Effector memory CD8-positive, alpha-beta T cell (primary cell): ENCODE measurements around the gene NDUFB2.
"Not testable (repeated sequence)": the region's sequence is repeated elsewhere in the genome, so short reads cannot be mapped to it uniquely, and the experiment has no call there.

Source experiments
- ATAC-seq: fragments of 150-1000 bp; cut with Tn5 transposase; replicated peaks from 2 replicates; pipeline ENCODE4 v1.10.0; 2021; ENCODE audit warnings: mild to moderate bottlenecking, moderate library complexity
- DNase-seq, 3 experiments: peaks; one replicate each; pipeline ENCODE4 v3.0.0; 2021
- H3K27ac Mint-ChIP-seq, 2 donors: one replicate each; pipeline ENCODE4 v1.8.0; 2022; ENCODE audit warnings: mild to moderate bottlenecking in 2 of 2, mixed read lengths in 2 of 2, moderate library complexity in 2 of 2
- H3K27me3 Mint-ChIP-seq, 2 donors: one replicate each; pipeline ENCODE4 v1.8.0; 2022; ENCODE audit warnings: mixed read lengths in 2 of 2
- H3K36me3 Mint-ChIP-seq: one replicate; pipeline ENCODE4 v1.8.0; 2022; ENCODE audit warnings: mild to moderate bottlenecking, moderate library complexity, mixed read lengths; ENCODE audit not compliant: insufficient read depth
- H3K4me1 Mint-ChIP-seq, 2 donors: one replicate each; pipeline ENCODE4 v1.8.0; 2022; ENCODE audit warnings: low read depth in 2 of 2, mixed read lengths in 2 of 2
- H3K4me3 Mint-ChIP-seq, 2 donors: one replicate each; pipeline ENCODE4 v1.8.0; 2022; ENCODE audit warnings: mild to moderate bottlenecking in 2 of 2, mixed read lengths in 2 of 2, moderate library complexity in 2 of 2
- H3K9me3 Mint-ChIP-seq, 2 donors: one replicate each; pipeline ENCODE4 v1.8.0; 2022; ENCODE audit warnings: mixed read lengths in 2 of 2

The NDUFB2 gene

DNA sequence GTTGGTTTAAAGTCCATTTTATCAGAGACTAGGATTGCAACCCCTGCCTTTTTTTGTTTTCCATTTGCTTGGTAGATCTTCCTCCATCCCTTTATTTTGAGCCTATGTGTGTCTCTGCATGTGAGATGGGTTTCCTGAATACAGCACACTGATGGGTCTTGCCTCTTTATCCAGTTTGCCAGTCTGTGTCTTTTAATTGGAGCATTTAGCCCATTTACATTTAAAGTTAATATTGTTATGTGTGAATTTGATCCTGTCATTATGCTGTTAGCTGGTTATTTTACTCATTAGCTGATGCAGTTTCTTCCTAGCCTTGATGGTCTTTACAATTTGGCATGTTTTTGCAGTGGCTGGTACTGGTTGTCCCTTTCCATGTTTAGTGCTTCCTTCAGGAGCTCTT, 15.9 kb downstream of the NDUFB2 start:
- not testable (repeated sequence) for H3K27me3 Mint-ChIP-seq, H3K36me3 Mint-ChIP-seq, H3K4me3 Mint-ChIP-seq, H3K9me3 Mint-ChIP-seq, H3K27ac Mint-ChIP-seq, DNase-seq, ATAC-seq
- peaks cover 4 to 10% of the 10 kb centered on the region in 2 donors for H3K4me1 Mint-ChIP-seq

DNA sequence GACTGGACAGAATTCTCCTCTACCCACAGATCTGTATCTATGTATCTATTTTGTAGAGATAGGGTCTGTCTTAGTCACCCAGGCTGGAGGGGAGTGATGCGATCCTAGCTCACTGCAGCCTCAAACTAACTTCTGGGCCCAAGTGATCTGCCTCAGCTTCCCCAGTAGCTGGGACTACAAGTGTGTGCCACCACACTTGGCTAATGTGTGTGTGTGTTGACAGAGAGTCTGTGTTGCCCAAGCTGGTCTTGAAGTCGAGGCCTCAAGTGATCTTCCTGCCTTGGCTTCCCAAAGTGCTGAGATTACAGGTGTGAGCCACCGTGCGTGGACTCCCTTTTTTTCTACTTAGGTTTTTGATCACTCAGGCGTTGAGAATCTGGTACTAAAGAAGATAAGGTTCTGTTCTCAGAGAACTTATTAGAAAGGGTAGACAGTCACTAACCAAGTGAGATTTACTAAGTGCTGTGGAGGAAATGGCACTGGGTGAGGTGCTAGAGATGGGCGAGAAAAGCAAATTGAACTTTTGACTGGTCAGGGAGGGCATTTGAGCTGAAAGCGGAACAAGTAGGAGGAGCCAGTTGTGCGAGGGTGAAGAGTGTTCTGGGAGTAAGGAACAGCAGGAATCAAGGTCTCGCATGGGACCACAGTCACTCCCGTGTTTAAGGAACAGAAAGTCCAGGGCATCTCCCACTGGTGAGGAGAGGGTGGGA, 18.0 kb downstream of the NDUFB2 start:
- no peak for DNase-seq
- Mint-ChIP-seq H3K4me1 (peaks cover 4 to 10% of the 10 kb centered on the region in 2 donors), H3K36me3 (no peaks in the 10 kb centered on the region), H3K4me3 (peak overlapping the region; percentile 1 to 19), H3K9me3 (no peaks in the 10 kb centered on the region), H3K27ac (peak overlapping the region; percentile 26 to 46), H3K27me3 (no peaks in the 10 kb centered on the region)
- peak; percentile 89 for ATAC-seq

DNA sequence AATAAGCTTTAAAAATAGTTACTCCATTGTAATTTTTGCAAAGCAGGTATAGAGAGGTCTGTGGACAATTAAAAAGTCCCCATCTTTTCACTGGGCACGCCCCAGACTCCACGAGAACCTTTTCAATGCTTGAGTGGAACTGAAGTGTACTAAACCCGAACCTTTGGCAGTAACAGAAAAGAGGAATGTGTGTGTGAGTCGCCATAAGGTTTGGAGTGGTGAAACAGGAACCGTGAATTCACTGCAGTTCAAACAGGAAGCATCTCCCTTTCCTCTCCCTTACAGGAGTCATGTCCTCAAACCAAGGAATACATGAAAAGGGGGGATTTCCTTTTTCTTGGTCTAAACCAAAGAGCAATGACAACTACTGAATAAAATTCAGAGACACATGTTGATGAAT, 23.2 kb downstream of the NDUFB2 start:
- H3K4me1 Mint-ChIP-seq: peaks cover 9 to 14% of the 10 kb centered on the region in 2 donors
- no peak overlapping the region for H3K27ac Mint-ChIP-seq
- no peaks in the 10 kb centered on the region for H3K27me3 Mint-ChIP-seq
- no peak overlapping the region for H3K4me3 Mint-ChIP-seq
- DNase-seq: no peak
- H3K36me3 Mint-ChIP-seq: peaks cover 8% of the 10 kb centered on the region
- no peaks in the 10 kb centered on the region for H3K9me3 Mint-ChIP-seq
- no peak for ATAC-seq

DNA sequence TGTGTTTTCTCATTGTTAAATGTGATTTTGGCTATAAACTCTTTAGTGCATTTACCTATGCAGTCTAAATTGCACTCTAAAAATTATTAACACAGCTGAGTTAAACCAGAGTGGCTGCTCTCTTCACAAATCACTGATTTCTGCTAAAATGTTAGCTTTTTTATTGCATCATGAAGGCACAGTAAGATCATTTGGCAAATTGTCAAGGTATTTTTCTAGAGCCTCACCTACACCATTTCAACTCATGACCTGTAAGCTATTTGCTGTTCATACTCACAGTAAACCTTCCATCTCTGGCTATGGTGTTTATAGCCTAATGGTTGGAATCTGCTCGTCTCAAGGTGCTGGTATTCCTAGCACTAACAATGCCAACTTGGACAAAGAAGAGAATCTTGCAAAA, 25.7 kb downstream of the NDUFB2 start:
- no peak for ATAC-seq
- H3K4me1 Mint-ChIP-seq: peaks cover 3 to 13% of the 10 kb centered on the region in 2 donors
- H3K27ac Mint-ChIP-seq: no peak overlapping the region
- H3K9me3 Mint-ChIP-seq: no peaks in the 10 kb centered on the region
- H3K27me3 Mint-ChIP-seq: no peaks in the 10 kb centered on the region
- no peak for DNase-seq
- H3K36me3 Mint-ChIP-seq: peaks cover 8% of the 10 kb centered on the region
- no peak overlapping the region for H3K4me3 Mint-ChIP-seq

DNA sequence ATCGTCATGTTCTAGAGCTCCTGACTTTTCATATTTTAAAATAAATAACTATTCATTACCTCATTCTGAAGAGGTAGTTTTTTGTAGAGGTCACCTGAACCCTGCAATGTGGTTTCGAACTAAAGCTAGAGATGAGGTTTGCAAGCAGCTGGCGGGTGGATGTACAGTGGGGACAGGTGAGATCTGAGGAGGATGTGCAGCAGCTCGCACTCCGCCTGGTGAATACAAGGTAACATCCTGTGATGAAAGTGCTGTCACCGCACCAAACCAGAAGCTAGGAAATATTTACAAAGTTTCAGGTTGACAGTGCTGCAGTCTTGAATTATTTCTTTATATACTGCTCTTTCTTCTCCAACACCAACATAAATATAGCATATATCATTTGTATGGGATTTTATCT, 26.5 kb downstream of the NDUFB2 start:
- Mint-ChIP-seq H3K4me1 (peaks cover 3 to 13% of the 10 kb centered on the region in 2 donors), H3K27me3 (no peaks in the 10 kb centered on the region), H3K36me3 (peaks cover 8% of the 10 kb centered on the region), H3K27ac (peak overlapping the region in 1 of 2 donors; percentile 75), H3K4me3 (no peak overlapping the region), H3K9me3 (no peaks in the 10 kb centered on the region)
- ATAC-seq: peak; percentile 75
- peak in 1 of 3 experiments; percentile 8 for DNase-seq

DNA sequence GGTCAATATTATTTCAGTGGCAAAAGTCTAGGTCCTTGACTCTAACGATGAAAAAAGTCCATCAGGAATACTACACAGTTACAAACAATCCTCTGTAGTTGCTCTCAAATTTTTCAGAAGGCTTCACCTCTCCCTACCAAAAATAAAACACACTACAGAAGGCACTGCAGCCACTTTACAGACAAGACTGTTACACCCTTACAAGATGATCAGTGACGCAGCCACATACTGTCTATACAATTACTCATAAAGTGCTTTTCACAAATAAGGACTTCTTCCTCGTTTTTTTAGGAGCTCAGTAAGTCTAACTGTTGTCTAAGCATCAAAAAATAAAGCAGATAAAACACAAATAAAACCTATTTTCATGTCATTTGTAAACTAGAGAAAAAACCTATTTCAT, 27.1 kb downstream of the NDUFB2 start:
- Mint-ChIP-seq H3K9me3 (no peaks in the 10 kb centered on the region), H3K27me3 (no peaks in the 10 kb centered on the region), H3K4me3 (no peak overlapping the region), H3K27ac (peak overlapping the region in 1 of 2 donors; percentile 75), H3K36me3 (peaks cover 8% of the 10 kb centered on the region), H3K4me1 (peaks cover 3 to 13% of the 10 kb centered on the region in 2 donors)
- ATAC-seq (no peak), DNase-seq (no peak)

DNA sequence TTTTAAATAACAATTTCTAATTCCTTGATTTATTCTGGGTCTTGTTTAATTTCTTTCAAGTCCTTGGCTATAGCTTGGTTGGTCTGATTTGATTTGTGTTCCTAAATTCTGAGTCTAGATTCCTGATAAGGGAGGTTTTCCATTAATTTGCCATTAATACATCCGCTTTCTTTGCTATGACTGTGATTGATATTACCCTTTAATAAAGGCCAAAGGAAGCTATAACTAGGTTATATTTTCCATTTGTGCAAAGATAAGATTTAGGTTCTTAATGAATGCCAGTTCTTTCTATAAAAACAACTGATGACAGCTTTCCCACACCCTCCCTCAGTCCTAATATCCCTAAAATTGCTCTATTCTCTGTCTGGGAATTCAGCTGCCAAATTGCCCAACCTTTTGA, 28.2 kb downstream of the NDUFB2 start:
- Mint-ChIP-seq H3K4me1 (peaks cover 1 to 13% of the 10 kb centered on the region in 2 donors), H3K27ac (no peak overlapping the region), H3K27me3 (no peaks in the 10 kb centered on the region), H3K9me3 (no peaks in the 10 kb centered on the region), H3K4me3 (no peak overlapping the region), H3K36me3 (peaks cover 18% of the 10 kb centered on the region)
- DNase-seq (no peak), ATAC-seq (no peak)

DNA sequence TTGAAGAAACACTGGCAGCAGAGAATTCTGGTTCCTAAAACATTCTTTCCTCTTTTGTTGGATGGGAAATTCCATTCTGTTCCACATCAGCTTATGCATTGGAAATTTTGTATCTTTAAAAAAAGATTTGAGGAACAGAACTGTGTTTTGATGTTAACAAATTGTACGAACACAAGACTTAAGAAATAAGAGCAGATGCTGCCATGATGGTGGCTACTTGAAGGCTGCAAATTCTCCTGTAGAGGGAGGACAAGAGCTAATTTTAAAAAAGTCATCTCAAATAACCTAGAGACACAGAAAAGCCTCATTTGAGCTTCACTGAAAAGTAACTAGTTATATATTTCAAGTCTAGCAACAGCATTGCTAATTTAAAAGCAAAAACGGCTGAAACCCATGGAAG, 29.8 kb downstream of the NDUFB2 start:
- ATAC-seq: no peak
- H3K9me3 Mint-ChIP-seq: no peaks in the 10 kb centered on the region
- H3K27ac Mint-ChIP-seq: no peak overlapping the region
- no peak for DNase-seq
- H3K4me1 Mint-ChIP-seq: peaks cover 1 to 10% of the 10 kb centered on the region in 2 donors
- peaks cover 24% of the 10 kb centered on the region for H3K36me3 Mint-ChIP-seq
- no peak overlapping the region for H3K4me3 Mint-ChIP-seq
- no peaks in the 10 kb centered on the region for H3K27me3 Mint-ChIP-seq

DNA sequence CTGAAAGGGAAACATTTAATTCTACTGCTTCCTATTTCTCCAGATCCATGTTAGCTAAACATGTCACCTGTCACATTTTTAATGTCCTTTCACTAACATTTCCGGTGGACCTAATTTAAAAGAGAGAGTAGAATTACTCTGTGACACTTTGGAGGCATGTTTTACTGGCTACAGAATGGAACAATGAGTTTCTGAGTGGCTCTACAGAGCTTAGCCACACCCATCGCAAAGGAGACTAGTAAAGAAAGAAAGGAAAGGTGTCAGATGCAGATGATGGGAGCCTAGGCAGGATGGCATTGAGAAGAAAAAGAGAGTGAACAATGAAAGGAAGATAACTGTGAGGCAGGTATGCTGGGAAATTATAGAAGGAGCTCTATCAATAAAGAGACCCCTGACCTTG, 35.9 kb downstream of the NDUFB2 start:
- no peak overlapping the region for H3K27ac Mint-ChIP-seq
- DNase-seq (no peak), ATAC-seq (no peak)
- H3K4me3 Mint-ChIP-seq: no peak overlapping the region
- H3K4me1 Mint-ChIP-seq: no peaks in the 10 kb centered on the region
- H3K36me3 Mint-ChIP-seq: peaks cover 33% of the 10 kb centered on the region
- no peaks in the 10 kb centered on the region for H3K27me3 Mint-ChIP-seq
- no peaks in the 10 kb centered on the region for H3K9me3 Mint-ChIP-seq

DNA sequence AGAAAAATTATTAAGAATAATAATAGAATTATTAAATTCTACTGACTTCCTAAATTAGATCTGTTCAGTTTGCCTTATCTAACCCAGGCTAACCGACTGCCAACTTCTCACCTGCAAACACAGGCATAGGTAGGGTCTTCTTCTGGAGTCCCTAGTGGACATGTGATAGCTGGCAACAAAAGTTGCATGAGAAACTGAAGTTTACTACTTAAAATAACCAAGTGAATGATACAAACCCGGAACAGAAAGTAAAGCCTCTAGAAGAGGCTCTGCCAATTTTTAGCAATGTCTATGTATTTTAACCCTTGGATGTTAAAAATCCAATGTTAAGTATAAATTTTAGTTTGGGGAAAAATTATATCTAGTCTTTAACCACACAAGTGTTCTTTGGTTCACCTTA, 37.6 kb downstream of the NDUFB2 start:
- Mint-ChIP-seq H3K9me3 (no peaks in the 10 kb centered on the region), H3K4me3 (no peak overlapping the region), H3K4me1 (no peaks in the 10 kb centered on the region), H3K27me3 (no peaks in the 10 kb centered on the region), H3K36me3 (peaks cover 41% of the 10 kb centered on the region), H3K27ac (no peak overlapping the region)
- no peak for DNase-seq
- ATAC-seq: no peak

DNA sequence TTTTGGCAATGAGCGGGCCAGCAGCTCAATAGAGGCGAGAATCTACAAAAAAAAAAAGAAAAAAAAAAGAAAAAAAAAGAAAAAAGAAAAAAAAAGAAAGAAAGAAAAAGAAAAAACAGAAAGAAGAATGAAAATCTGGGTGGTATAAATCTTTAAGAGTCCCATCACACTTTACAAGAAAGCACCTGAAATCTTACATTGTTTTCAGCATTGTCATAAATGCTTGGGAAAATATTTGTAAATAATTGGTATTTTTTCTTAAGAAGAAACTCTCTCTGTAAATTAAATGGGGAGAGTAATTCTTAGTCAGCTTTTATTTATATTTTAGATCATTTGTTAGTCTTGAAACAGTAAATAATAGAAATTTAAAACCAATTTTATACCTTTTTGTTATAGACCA, 38.2 kb downstream of the NDUFB2 start:
- DNase-seq (no peak), ATAC-seq (no peak)
- Mint-ChIP-seq H3K27me3 (no peaks in the 10 kb centered on the region), H3K36me3 (peaks cover 41% of the 10 kb centered on the region), H3K4me1 (no peaks in the 10 kb centered on the region), H3K4me3 (no peak overlapping the region), H3K9me3 (no peaks in the 10 kb centered on the region), H3K27ac (no peak overlapping the region)

DNA sequence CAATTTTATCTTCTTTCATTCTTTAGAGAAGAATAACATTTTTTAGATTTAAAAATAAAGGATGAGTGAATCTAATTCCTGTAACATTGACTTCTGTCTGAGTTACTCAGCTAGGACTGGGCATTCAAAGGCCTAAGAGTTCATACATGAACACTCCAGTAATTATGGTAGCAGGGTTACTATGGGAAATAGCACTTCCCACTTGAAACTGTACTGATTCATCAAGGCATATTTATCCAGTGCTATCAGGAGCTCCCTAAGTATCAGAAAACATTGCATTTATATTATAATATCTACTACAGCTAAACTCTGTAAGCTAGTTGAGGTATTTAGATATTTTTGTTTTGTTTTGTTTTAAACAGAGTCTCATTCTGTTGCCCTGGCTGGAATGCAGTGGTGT, 41.8 kb downstream of the NDUFB2 start:
- ATAC-seq (no peak), DNase-seq (no peak)
- no peaks in the 10 kb centered on the region for H3K4me1 Mint-ChIP-seq
- no peaks in the 10 kb centered on the region for H3K27me3 Mint-ChIP-seq
- peaks cover 37% of the 10 kb centered on the region for H3K36me3 Mint-ChIP-seq
- no peak overlapping the region for H3K4me3 Mint-ChIP-seq
- no peaks in the 10 kb centered on the region for H3K9me3 Mint-ChIP-seq
- H3K27ac Mint-ChIP-seq: no peak overlapping the region

DNA sequence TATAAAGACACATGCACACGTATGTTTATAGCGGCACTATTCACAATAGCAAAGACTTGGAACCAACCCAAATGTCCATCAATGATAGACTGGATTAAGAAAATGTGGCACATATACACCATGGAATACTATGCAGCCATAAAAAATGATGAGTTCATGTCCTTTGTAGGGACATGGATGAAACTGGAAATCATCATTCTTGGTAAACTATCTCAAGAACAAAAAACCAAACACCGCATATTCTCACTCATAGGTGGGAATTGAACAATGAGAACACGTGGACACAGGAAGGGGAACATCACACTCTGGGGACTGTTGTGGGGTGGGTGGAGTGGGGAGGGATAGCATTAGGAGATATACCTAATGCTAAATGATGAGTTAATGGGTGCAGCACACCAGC, 46.7 kb downstream of the NDUFB2 start:
- H3K27me3 Mint-ChIP-seq, DNase-seq, H3K4me1 Mint-ChIP-seq, H3K4me3 Mint-ChIP-seq, H3K9me3 Mint-ChIP-seq, ATAC-seq, H3K27ac Mint-ChIP-seq: not testable (repeated sequence)
- H3K36me3 Mint-ChIP-seq: peaks cover 19% of the 10 kb centered on the region

DNA sequence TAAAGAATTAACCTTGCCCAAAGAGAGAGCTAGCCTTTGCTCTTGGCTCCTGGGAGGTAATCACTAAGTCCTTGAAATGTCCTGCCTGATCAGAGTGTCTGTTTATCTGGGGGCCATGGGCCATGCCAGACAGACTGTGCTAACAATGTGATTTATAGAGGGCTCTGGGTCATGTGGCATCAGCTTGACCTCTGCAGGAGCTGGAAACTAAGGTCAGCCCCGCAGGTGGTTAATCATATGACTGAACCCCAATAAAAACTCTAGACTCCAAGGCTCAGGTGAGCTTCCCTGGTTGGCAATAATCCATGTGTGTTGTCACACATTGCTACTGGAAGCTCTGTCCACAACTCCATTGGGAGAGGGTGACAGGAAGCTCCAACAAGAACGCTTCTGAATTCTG, 47.5 kb downstream of the NDUFB2 start:
- H3K27me3 Mint-ChIP-seq: no peaks in the 10 kb centered on the region
- no peak for DNase-seq
- H3K27ac Mint-ChIP-seq: no peak overlapping the region
- H3K4me1 Mint-ChIP-seq: no peaks in the 10 kb centered on the region
- ATAC-seq: no peak
- no peaks in the 10 kb centered on the region for H3K9me3 Mint-ChIP-seq
- H3K36me3 Mint-ChIP-seq: peaks cover 11% of the 10 kb centered on the region
- H3K4me3 Mint-ChIP-seq: no peak overlapping the region
